Suprapubic skin (tissue), 3 donors: ENCODE results near the gene DCAF8L2.

Experiments
- CTCF ChIP-seq, 2 donors: fragments of 200-600 bp in 1 of 2; fragments of 450-650 bp in 1 of 2; sonication (generic) in 1 of 2; IDR thresholded peaks; one replicate each; pipeline ENCODE4 v1.5.1; 2016 to 2019; ENCODE audit warnings: antibody characterized with exemption in 2 of 2, mild to moderate bottlenecking in 1 of 2, moderate library complexity in 1 of 2
- POLR2A ChIP-seq, 2 donors: fragments of 450-650 bp; IDR thresholded peaks; one replicate each; pipeline ENCODE4 v1.6.1; 2017; ENCODE audit warnings: antibody characterized with exemption in 2 of 2, mild to moderate bottlenecking in 2 of 2, moderate library complexity in 2 of 2

GRCh38 chrX:27626066-27626465 lies 35.9 kb downstream of the DCAF8L2 start:
- TF ChIP-seq CTCF (IDR thresholded peaks at IDR 0.05) (no peak), POLR2A (IDR thresholded peaks at IDR 0.05) (no peak)
